ENCODE measurements around the gene PRPF38B.

DNA sequence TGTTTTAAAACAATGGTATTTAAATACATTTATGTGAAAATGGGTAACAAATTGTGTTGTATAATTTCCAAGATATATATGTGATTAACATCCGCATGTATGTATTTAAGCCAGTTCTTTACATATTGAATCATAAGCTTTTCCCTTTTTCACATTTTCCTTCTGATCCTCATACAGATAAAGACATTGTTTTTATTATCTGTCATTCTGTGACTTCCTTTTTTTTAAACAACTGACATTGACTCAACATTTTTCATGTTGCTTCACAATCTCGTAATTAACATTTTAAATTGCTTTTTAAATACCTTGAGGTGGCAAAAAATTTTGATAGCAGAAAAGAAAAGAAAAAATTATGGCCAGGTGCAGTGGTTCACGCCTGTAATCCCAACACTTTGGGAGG lies 55.8 kb downstream of the PRPF38B start:
- TF ChIP-seq, protein P1, sequence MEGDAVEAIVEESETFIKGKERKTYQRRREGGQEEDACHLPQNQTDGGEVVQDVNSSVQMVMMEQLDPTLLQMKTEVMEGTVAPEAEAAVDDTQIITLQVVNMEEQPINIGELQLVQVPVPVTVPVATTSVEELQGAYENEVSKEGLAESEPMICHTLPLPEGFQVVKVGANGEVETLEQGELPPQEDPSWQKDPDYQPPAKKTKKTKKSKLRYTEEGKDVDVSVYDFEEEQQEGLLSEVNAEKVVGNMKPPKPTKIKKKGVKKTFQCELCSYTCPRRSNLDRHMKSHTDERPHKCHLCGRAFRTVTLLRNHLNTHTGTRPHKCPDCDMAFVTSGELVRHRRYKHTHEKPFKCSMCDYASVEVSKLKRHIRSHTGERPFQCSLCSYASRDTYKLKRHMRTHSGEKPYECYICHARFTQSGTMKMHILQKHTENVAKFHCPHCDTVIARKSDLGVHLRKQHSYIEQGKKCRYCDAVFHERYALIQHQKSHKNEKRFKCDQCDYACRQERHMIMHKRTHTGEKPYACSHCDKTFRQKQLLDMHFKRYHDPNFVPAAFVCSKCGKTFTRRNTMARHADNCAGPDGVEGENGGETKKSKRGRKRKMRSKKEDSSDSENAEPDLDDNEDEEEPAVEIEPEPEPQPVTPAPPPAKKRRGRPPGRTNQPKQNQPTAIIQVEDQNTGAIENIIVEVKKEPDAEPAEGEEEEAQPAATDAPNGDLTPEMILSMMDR (IDR thresholded peaks at IDR 0.05 in 8 of 11, conservative IDR thresholded peaks at IDR 0.05 in 3 of 11) = no peak
- TF ChIP-seq POLR2A (IDR thresholded peaks at IDR 0.05) (no peak), POLR2AphosphoS5 (IDR thresholded peaks at IDR 0.05) (no peak)
